ENCODE data around the gene DUSP5.

DUSP5 gene

GRCh38 chr10:110485541-110485940 is 12.2 kb upstream of the DUSP5 start:
- Histone ChIP-seq H3K36me3 (ENCODE audit: control insufficient read depth, insufficient read depth, low read length) (no peaks in the 10 kb centered on the region), H3K27ac (no peak overlapping the region), H3K9me3 (ENCODE audit: control insufficient read depth, low read length) (no peaks in the 10 kb centered on the region), H3K79me2 (no peaks in the 10 kb centered on the region), H3K4me3 (ENCODE audit: low read depth, low read length) (no peak overlapping the region), H3K27me3 (ENCODE audit: control insufficient read depth, insufficient read depth, low read length) (no peaks in the 10 kb centered on the region), H2AFZ (no peak overlapping the region), H3K4me2 (ENCODE audit: low read length) (no peak overlapping the region), H3K9ac (no peak overlapping the region), H3K4me1 (no peaks in the 10 kb centered on the region)
- TF ChIP-seq CTCF (IDR thresholded peaks at IDR 0.05) = no peak

GRCh38 chr10:110486680-110487410 is 10.9 kb upstream of the DUSP5 start:
- Histone ChIP-seq H3K27ac (no peak overlapping the region), H3K79me2 (no peaks in the 10 kb centered on the region), H3K27me3 (ENCODE audit: control insufficient read depth, insufficient read depth, low read length) (no peaks in the 10 kb centered on the region), H3K36me3 (ENCODE audit: control insufficient read depth, insufficient read depth, low read length) (no peaks in the 10 kb centered on the region), H3K4me1 (no peaks in the 10 kb centered on the region), H3K4me3 (ENCODE audit: low read depth, low read length) (no peak overlapping the region), H3K9me3 (ENCODE audit: control insufficient read depth, low read length) (no peaks in the 10 kb centered on the region), H3K9ac (no peak overlapping the region), H2AFZ (no peak overlapping the region), H3K4me2 (ENCODE audit: low read length) (no peak overlapping the region)
- TF ChIP-seq CTCF (IDR thresholded peaks at IDR 0.05) = no peak

- no peaks in the 10 kb centered on the region for H3K79me2 ChIP-seq
- no peak overlapping the region for H3K27ac ChIP-seq
Measured at GRCh38 chr10:110487411-110488331, 10.0 kb upstream of the DUSP5 start.

GRCh38 chr10:110488332-110488681 is 9.4 kb upstream of the DUSP5 start:
- TF ChIP-seq CTCF (IDR thresholded peaks at IDR 0.05) = no peak
- Histone ChIP-seq H3K36me3 (ENCODE audit: control insufficient read depth, insufficient read depth, low read length) (no peaks in the 10 kb centered on the region), H3K27ac (no peak overlapping the region), H3K4me1 (no peaks in the 10 kb centered on the region), H3K4me2 (ENCODE audit: low read length) (no peak overlapping the region), H3K27me3 (ENCODE audit: control insufficient read depth, insufficient read depth, low read length) (no peaks in the 10 kb centered on the region), H3K4me3 (ENCODE audit: low read depth, low read length) (no peak overlapping the region), H2AFZ (no peak overlapping the region), H3K9me3 (ENCODE audit: control insufficient read depth, low read length) (no peaks in the 10 kb centered on the region), H3K79me2 (no peaks in the 10 kb centered on the region), H3K9ac (no peak overlapping the region)

More at GRCh38 chr10:110487411-110488331, 10.0 kb upstream of the DUSP5 start:
- no peak for TF ChIP-seq CTCF (IDR thresholded peaks at IDR 0.05)
- no peaks in the 10 kb centered on the region for H3K9me3 ChIP-seq (ENCODE audit: control insufficient read depth, low read length)
- no peaks in the 10 kb centered on the region for H3K4me1 ChIP-seq
- no peak overlapping the region for H3K4me3 ChIP-seq (ENCODE audit: low read depth, low read length)
- no peak overlapping the region for H2AFZ ChIP-seq
- H3K36me3 ChIP-seq (ENCODE audit: control insufficient read depth, insufficient read depth, low read length) = no peaks in the 10 kb centered on the region
- no peak overlapping the region for H3K4me2 ChIP-seq (ENCODE audit: low read length)
- H3K27me3 ChIP-seq (ENCODE audit: control insufficient read depth, insufficient read depth, low read length) = no peaks in the 10 kb centered on the region
- H3K9ac ChIP-seq = no peak overlapping the region
